Spleen (tissue), 11 donors: Measurements from ENCODE around the gene PREPL. TPM values are rescaled to one million over a fixed set of nuclear protein-coding genes. Genes with fewer than 3 reads are reported as not detected.
A peak's percentile ranks its signal among the peaks of the same experiment; 100 is the strongest.

ENCODE experiments used
- DNase-seq: peaks from one replicate; pipeline ENCODE4 v3.0.0-alpha.2; 2020
- H3K27ac ChIP-seq, 8 donors: fragments of 200-600 bp; sonication (generic) in 7 of 8; 1 replicate in 4 of 8; 2 replicates in 4 of 8; pipeline versions ENCODE4 v1.5.0 to v1.8.0; 2016 to 2021; ENCODE audit warnings: inconsistent platforms in 4 of 8, mild to moderate bottlenecking in 4 of 8, moderate library complexity in 1 of 8
- H3K27me3 ChIP-seq, 7 donors: fragments of 200-600 bp; sonication (generic) in 6 of 7; replicated peaks in 1 of 7; 1 replicate in 4 of 7; 2 replicates in 3 of 7; pipeline versions ENCODE4 v1.5.0 to v1.8.0; 2016 to 2021; ENCODE audit warnings: inconsistent platforms in 3 of 7, mild to moderate bottlenecking in 1 of 7
- H3K36me3 ChIP-seq, 6 donors: fragments of 200-600 bp; sonication (generic) in 5 of 6; 1 replicate in 4 of 6; 2 replicates in 2 of 6; pipeline versions ENCODE4 v1.5.0 to v1.8.0; 2016 to 2021; ENCODE audit warnings: inconsistent platforms in 2 of 6
- H3K4me1 ChIP-seq, 6 donors: fragments of 200-600 bp; sonication (generic) in 5 of 6; 1 replicate in 3 of 6; 2 replicates in 3 of 6; pipeline versions ENCODE4 v1.5.0 to v1.8.0; 2016 to 2021; ENCODE audit warnings: inconsistent platforms in 3 of 6
- H3K4me3 ChIP-seq, 8 donors: fragments of 200-600 bp; sonication (generic) in 7 of 8; 1 replicate in 4 of 8; 2 replicates in 4 of 8; pipeline versions ENCODE4 v1.5.0 to v1.8.0; 2016 to 2021; ENCODE audit warnings: inconsistent platforms in 4 of 8, mild to moderate bottlenecking in 4 of 8, moderate library complexity in 2 of 8
- H3K9me3 ChIP-seq, 8 donors: fragments of 200-600 bp; sonication (generic) in 7 of 8; 1 replicate in 4 of 8; 2 replicates in 4 of 8; pipeline versions ENCODE4 v1.5.0 to v1.8.0; 2016 to 2021; ENCODE audit warnings: inconsistent platforms in 4 of 8
- POLR2A ChIP-seq, 3 donors: fragments of 450-650 bp; IDR thresholded peaks; one replicate each; pipeline ENCODE4 v1.5.1; 2017; ENCODE audit warnings: antibody characterized with exemption in 3 of 3, mild to moderate bottlenecking in 1 of 3
- POLR2AphosphoS5 ChIP-seq, 3 donors: sonication (generic); formaldehyde crosslinking; IDR thresholded peaks; one replicate each; pipeline ENCODE4 v1.5.1; 2017; ENCODE audit warnings: antibody characterized with exemption in 3 of 3
- WGBS, 5 donors: extraction: QIAGEN DNeasy Blood & Tissue Kit in 3 of 5; methylation state at CpG; one replicate each; pipeline versions ENCODE4 v1.1.5 to v1.1.7; 2013 to 2018; 5-methylcytosine and 5-hydroxymethylcytosine counted together
- intact Hi-C: fragments of 100-400 bp; cut with DNase I; formaldehyde crosslinking; loops from one replicate; pipeline ENCODE4 v1.15.0; 2023; ENCODE audit warnings: low total_unique reads
- polyA plus RNA-seq, 3 donors: library from polyadenylated mRNA; stranded (reverse); fragments of 200-250 nt; gene quantifications; one replicate each; pipeline ENCODE4 v1.2.1, GENCODE V29; 2013
- total RNA-seq, 7 donors: library from RNA; depleted of rRNA in 3 of 7; stranded (reverse); fragments of >200 nt in 3 of 7; fragmentation: NEBNext Ultra II Directional in 4 of 7; extraction: Animal tissue kit (Norgen Biotek cat#: 25700) in 4 of 7; gene quantifications; one replicate each; pipeline versions ENCODE4 v1.1.0 to v1.2.1, GENCODE V29; 2016 to 2021
- TF ChIP-seq, protein P1 (sequence below), 11 experiments: fragments of 200-600 bp in 7 of 11; fragments of 450-650 bp in 4 of 11; sonication (generic) in 4 of 11; IDR thresholded peaks in 8 of 11; conservative IDR thresholded peaks in 3 of 11; 1 replicate in 7 of 11; 2 replicates in 4 of 11; pipeline versions ENCODE4 v1.4.0 to v1.8.0; 2016 to 2021; ENCODE audit warnings: antibody characterized with exemption in 11 of 11, inconsistent platforms in 4 of 11, mild to moderate bottlenecking in 1 of 11
- donor health status: healthy with polysubstance abuse.
- donor health status: DM: no; HTN: no; CAD: no; lungs with moderate emphysema.
- donor health status: DM: no; HTN: no; CAD: no.
- donor health status: Bipolar disorder and iron deficiency.
- donor health status: healthy.
- donor health status: DM: no; HTN: no; CAD: no.
- donor health status: DM: yes; HTN: yes; CAD: no.

The PREPL gene
- total and polyA plus RNA-seq, 10 donors, result 4.0 to 34.4 (median 26.5) TPM

DNA sequence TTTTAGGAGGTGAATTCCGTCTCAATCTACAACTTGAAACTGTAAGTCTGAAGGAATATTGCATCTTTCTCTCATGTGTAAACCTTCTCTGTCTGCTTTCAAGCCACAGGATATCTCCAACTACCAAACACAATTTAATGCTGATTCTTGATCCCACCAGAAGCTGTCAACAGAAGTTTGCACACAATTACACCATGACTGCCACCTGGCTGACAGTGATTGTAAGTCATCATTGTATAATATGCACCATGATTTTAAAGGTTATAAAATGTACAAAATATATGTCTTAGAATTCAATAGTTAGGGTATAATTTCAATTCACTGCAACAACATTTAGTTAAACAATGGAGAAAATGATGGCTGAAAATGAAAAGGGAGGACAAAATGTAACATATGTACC is 18.4 kb downstream of the PREPL start:
- Histone ChIP-seq H3K36me3 (peaks cover 3 to 87% (median 33%) of the 10 kb centered on the region in 6 donors), H3K27ac (no peak overlapping the region), H3K27me3 (no peaks in the 10 kb centered on the region), H3K4me3 (no peak overlapping the region), H3K9me3 (no peaks in the 10 kb centered on the region), H3K4me1 (no peaks in the 10 kb centered on the region)
- intact Hi-C loops, result loop anchor here (5.0 kb wide), 1 partner anchor 256 kb away; no protein-coding TSS in a partner anchor
- WGBS, 5 donors, result 94 to 100% (median 97%) methylated on average over 1 of the region's 1 CpG
- TF ChIP-seq POLR2AphosphoS5 (IDR thresholded peaks at IDR 0.05), result no peak
- TF ChIP-seq, protein P1, sequence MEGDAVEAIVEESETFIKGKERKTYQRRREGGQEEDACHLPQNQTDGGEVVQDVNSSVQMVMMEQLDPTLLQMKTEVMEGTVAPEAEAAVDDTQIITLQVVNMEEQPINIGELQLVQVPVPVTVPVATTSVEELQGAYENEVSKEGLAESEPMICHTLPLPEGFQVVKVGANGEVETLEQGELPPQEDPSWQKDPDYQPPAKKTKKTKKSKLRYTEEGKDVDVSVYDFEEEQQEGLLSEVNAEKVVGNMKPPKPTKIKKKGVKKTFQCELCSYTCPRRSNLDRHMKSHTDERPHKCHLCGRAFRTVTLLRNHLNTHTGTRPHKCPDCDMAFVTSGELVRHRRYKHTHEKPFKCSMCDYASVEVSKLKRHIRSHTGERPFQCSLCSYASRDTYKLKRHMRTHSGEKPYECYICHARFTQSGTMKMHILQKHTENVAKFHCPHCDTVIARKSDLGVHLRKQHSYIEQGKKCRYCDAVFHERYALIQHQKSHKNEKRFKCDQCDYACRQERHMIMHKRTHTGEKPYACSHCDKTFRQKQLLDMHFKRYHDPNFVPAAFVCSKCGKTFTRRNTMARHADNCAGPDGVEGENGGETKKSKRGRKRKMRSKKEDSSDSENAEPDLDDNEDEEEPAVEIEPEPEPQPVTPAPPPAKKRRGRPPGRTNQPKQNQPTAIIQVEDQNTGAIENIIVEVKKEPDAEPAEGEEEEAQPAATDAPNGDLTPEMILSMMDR (IDR thresholded peaks at IDR 0.05 in 8 of 11, conservative IDR thresholded peaks at IDR 0.05 in 3 of 11), result peak in 2 of 11 experiments; percentile 7 to 31
- DNase-seq, result no peak

DNA sequence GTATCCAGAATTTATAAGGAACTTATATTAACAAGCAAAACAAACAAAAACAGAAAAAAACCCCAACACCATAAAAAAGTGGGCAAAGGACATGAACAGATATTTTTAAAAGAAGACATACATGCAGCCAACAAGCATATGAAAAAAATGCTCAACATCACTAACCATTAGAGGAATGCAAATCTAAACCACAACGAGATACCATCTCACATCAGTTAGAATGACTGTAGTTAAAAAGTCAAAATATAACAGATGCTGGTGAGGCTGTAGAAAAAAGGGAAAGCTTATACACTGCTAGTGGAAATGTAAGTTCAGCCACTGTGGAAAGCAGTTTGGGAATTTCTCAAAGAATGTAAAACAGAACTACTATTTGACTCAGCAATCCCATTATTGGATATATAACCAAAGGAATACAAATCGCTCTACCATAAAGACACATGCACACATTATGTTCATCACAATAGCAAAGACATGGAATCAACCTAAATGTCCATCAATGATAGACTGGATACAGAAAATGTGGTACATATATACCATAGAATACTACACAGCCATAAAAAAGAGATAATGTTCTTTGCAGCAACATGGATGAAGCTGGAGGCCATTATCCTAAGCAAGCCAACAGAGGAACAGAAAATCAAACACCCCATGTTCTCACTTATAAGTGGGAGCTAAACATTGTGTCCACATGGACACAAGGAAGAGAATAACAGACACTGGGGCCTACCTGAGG is 25.3 kb downstream of the PREPL start:
- intact Hi-C loops, result no loop called here

DNA sequence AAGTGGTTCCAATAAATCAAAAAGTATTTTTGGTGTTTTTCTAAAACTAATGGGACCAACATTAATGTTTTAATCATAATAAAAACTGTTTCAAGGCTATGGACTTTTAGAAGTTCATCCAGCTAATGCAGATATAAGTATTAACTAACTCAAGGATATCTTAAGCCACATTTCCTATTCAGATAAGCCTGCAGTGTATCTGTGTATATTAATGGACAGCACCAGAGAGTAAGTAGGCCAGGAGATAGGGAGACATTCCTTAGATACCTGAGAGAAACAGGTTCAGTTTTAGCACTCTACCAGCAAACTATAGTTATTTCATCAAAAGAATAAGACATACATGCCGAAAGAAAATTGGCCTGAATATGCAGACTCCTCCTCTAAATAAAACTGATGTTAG is 27.3 kb downstream of the PREPL start:
- no peak for DNase-seq
- intact Hi-C loops, result no loop called here
- no peak overlapping the region for H3K27ac ChIP-seq
- no peaks in the 10 kb centered on the region for H3K9me3 ChIP-seq
- H3K4me1 ChIP-seq, result no peaks in the 10 kb centered on the region
- no peaks in the 10 kb centered on the region for H3K27me3 ChIP-seq
- H3K4me3 ChIP-seq, result no peak overlapping the region
- H3K36me3 ChIP-seq, result peaks cover 3 to 99% (median 55%) of the 10 kb centered on the region in 6 donors
- 89 to 96% (median 96%) methylated on average over 1 of the region's 1 CpG for WGBS, 5 donors
- no peak for TF ChIP-seq POLR2AphosphoS5 (IDR thresholded peaks at IDR 0.05)
- TF ChIP-seq, protein P1 (IDR thresholded peaks at IDR 0.05 in 8 of 11, conservative IDR thresholded peaks at IDR 0.05 in 3 of 11), result no peak
- no peak for TF ChIP-seq POLR2A (IDR thresholded peaks at IDR 0.05)

More for the DNA sequence above, 25.3 kb downstream of the PREPL start:
- Histone ChIP-seq H3K36me3 (peaks cover 3 to 99% (median 53%) of the 10 kb centered on the region in 6 donors), H3K4me3 (no peak overlapping the region), H3K4me1 (no peaks in the 10 kb centered on the region), H3K27ac (no peak overlapping the region), H3K27me3 (no peaks in the 10 kb centered on the region), H3K9me3 (no peaks in the 10 kb centered on the region)
- 59 to 90% (median 89%) methylated on average over 2 of the region's 2 CpGs for WGBS, 5 donors
- DNase-seq, result no peak
- TF ChIP-seq, protein P1 (IDR thresholded peaks at IDR 0.05 in 8 of 11, conservative IDR thresholded peaks at IDR 0.05 in 3 of 11), result no peak

DNA sequence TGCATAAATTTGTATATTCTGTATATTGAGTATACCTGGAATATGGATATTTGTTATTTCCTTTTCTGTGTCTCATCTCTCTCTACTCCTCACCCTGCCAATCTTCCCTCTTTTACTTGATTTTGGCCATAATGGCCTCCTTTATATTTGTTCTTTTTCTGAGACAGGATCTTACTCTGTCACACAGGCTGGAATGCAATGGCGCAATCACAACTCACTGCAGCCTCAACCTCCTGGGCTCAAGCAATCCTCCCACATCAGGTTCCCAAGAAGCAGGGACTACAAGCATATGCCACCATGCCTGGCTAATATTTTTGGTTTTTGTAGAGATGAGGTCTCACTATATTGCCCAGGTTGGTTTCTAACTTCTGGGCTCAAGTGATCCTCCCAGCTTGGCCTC is 30.5 kb downstream of the PREPL start:
- no peak overlapping the region for H3K4me3 ChIP-seq
- H3K27ac ChIP-seq, result no peak overlapping the region
- H3K36me3 ChIP-seq, result peaks cover 0 to 99% (median 53%) of the 10 kb centered on the region in 6 donors
- TF ChIP-seq POLR2A (IDR thresholded peaks at IDR 0.05) (no peak), POLR2AphosphoS5 (IDR thresholded peaks at IDR 0.05) (no peak)
- TF ChIP-seq, protein P1 (IDR thresholded peaks at IDR 0.05 in 8 of 11, conservative IDR thresholded peaks at IDR 0.05 in 3 of 11), result no peak
- no peaks in the 10 kb centered on the region for H3K4me1 ChIP-seq
- no peaks in the 10 kb centered on the region for H3K27me3 ChIP-seq
- no peaks in the 10 kb centered on the region for H3K9me3 ChIP-seq
- WGBS, 5 donors, result 97 to 100% (median 100%) methylated on average over 1 of the region's 1 CpG
- DNase-seq, result no peak
- intact Hi-C loops, result no loop called here
